ENCODE results near the gene SLC37A3.

Gene SLC37A3

DNA sequence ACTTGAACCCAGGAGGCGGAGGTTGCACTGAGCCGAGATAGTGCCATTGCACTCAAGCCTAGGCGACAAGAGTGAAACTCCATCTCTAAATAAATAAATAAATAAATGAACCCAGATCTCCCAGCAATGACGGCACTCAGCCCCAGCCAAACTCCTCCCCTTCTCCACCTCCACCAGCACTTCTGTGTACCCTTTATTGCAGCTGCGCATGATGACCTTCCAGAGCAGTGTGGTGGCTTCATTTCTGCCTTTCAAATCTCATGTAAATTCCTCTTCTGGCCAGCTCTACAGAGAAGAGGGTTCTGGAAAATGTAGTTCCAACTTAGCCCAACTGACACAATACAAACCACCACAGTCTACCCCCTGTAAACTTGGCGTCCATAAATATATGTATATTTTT is 108.5 kb downstream of the SLC37A3 start:
- H2AFZ ChIP-seq (ENCODE audit: low read depth, low read length), result no peak overlapping the region
- no peak overlapping the region for H2BK120ac ChIP-seq (ENCODE audit: low read depth, low read length)
- H3K4me2 ChIP-seq (ENCODE audit: low read length, poor library complexity, severe bottlenecking), result no peak overlapping the region
- no peak overlapping the region for H3K18ac ChIP-seq (ENCODE audit: low read depth in 1 of 2, low read length in 2 of 2)
- no peak overlapping the region for H3K4me3 ChIP-seq (ENCODE audit: insufficient read depth in 1 of 2, low read depth in 1 of 2, low read length in 2 of 2)
- H2AK5ac ChIP-seq (ENCODE audit: low read length, severe bottlenecking), result no peak overlapping the region
- no peak overlapping the region for H3K9ac ChIP-seq (ENCODE audit: low read length)
- no peaks in the 10 kb centered on the region for H3K4me1 ChIP-seq (ENCODE audit: control insufficient read depth, insufficient read depth, low read depth, low read length)
- H4K8ac ChIP-seq (ENCODE audit: low read length), result no peak overlapping the region
- H3K27me3 ChIP-seq (ENCODE audit: control insufficient read depth in 1 of 2, insufficient read depth in 1 of 2, low read length in 2 of 2), result peaks cover 0 to 24% of the 10 kb centered on the region in 2 experiments
- WGBS, result 91% methylated on average over 5 of the region's 6 CpGs
- H2BK5ac ChIP-seq (ENCODE audit: low read depth, low read length, poor library complexity, severe bottlenecking), result no peak overlapping the region
- H3K27ac ChIP-seq (ENCODE audit: low read length, poor library complexity, severe bottlenecking), result no peak overlapping the region
- H3K9me3 ChIP-seq (ENCODE audit: control insufficient read depth, low read length), result no peaks in the 10 kb centered on the region
- no peak overlapping the region for H3K4ac ChIP-seq (ENCODE audit: low read depth in 1 of 2, low read length in 2 of 2)
- H3K79me1 ChIP-seq (replicated peaks; ENCODE audit: low read length, poor library complexity, severe bottlenecking), result no peaks in the 10 kb centered on the region
- H3K36me3 ChIP-seq (ENCODE audit: control insufficient read depth in 1 of 2, insufficient read depth in 2 of 2, low read depth in 1 of 2, low read length in 2 of 2), result peaks cover 0 to 3% of the 10 kb centered on the region in 2 experiments
- H2BK12ac ChIP-seq (ENCODE audit: low read length in 2 of 2), result no peak overlapping the region
- H2BK15ac ChIP-seq (ENCODE audit: low read depth, poor library complexity, severe bottlenecking), result no peak overlapping the region
- no peak for DNase-seq
- no peak overlapping the region for H3K14ac ChIP-seq (ENCODE audit: low read length in 2 of 2)
- no peak overlapping the region for H4K91ac ChIP-seq (ENCODE audit: low read length)
- H3K23ac ChIP-seq (ENCODE audit: low read length in 2 of 2), result no peak overlapping the region

DNA sequence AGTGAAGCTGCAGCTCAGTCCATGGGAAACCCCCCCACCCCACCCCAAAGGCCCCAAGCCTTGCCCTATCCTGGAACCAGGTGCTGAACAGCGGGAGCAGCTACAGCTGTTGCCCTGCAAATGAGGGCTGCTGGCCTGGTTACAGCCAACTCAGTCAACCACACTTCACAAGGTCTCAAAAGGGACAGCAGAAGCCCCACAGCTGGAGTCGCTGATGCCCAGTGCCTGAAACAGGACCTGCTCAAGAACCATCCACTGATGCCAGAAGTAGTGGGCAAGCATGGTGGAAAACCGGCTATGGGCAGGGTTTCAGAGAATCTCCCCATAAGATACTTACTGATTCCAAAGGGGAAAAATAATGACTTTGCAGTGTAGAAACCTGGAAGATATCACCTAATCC is 110.3 kb downstream of the SLC37A3 start:
- Histone ChIP-seq H4K91ac (ENCODE audit: low read length) (no peak overlapping the region), H2BK5ac (ENCODE audit: low read depth, low read length, poor library complexity, severe bottlenecking) (no peak overlapping the region), H3K27me3 (ENCODE audit: control insufficient read depth in 1 of 2, insufficient read depth in 1 of 2, low read length in 2 of 2) (peaks cover 0 to 32% of the 10 kb centered on the region in 2 experiments), H2BK12ac (ENCODE audit: low read length in 2 of 2) (no peak overlapping the region), H3K9ac (ENCODE audit: low read length) (no peak overlapping the region), H3K27ac (ENCODE audit: low read length, poor library complexity, severe bottlenecking) (no peak overlapping the region), H2AFZ (ENCODE audit: low read depth, low read length) (no peak overlapping the region), H3K79me1 (replicated peaks; ENCODE audit: low read length, poor library complexity, severe bottlenecking) (no peaks in the 10 kb centered on the region), H3K14ac (ENCODE audit: low read length in 2 of 2) (no peak overlapping the region), H3K4me2 (ENCODE audit: low read length, poor library complexity, severe bottlenecking) (no peak overlapping the region), H3K9me3 (ENCODE audit: control insufficient read depth, low read length) (peaks cover 6% of the 10 kb centered on the region), H3K4me1 (ENCODE audit: control insufficient read depth, insufficient read depth, low read depth, low read length) (peaks cover 7% of the 10 kb centered on the region), H3K4ac (ENCODE audit: low read depth in 1 of 2, low read length in 2 of 2) (no peak overlapping the region), H3K36me3 (ENCODE audit: control insufficient read depth in 1 of 2, insufficient read depth in 2 of 2, low read depth in 1 of 2, low read length in 2 of 2) (peaks cover 0 to 3% of the 10 kb centered on the region in 2 experiments), H3K23ac (ENCODE audit: low read length in 2 of 2) (no peak overlapping the region), H4K8ac (ENCODE audit: low read length) (no peak overlapping the region), H2BK120ac (ENCODE audit: low read depth, low read length) (no peak overlapping the region), H2AK5ac (ENCODE audit: low read length, severe bottlenecking) (no peak overlapping the region), H3K18ac (ENCODE audit: low read depth in 1 of 2, low read length in 2 of 2) (no peak overlapping the region), H2BK15ac (ENCODE audit: low read depth, poor library complexity, severe bottlenecking) (no peak overlapping the region), H3K4me3 (ENCODE audit: insufficient read depth in 1 of 2, low read depth in 1 of 2, low read length in 2 of 2) (no peak overlapping the region)
- 91% methylated on average over 3 of the region's 3 CpGs for WGBS
- DNase-seq, result no peak

GRCh38 chr7:140285938-140286337 is 112.4 kb downstream of the SLC37A3 start:
- Histone ChIP-seq H3K4ac (ENCODE audit: low read depth in 1 of 2, low read length in 2 of 2) (no peak overlapping the region), H3K27me3 (ENCODE audit: control insufficient read depth in 1 of 2, insufficient read depth in 1 of 2, low read length in 2 of 2) (peaks cover 6 to 50% of the 10 kb centered on the region in 2 experiments), H3K36me3 (ENCODE audit: control insufficient read depth in 1 of 2, insufficient read depth in 2 of 2, low read depth in 1 of 2, low read length in 2 of 2) (no peaks in the 10 kb centered on the region), H3K9ac (ENCODE audit: low read length) (no peak overlapping the region), H3K9me3 (ENCODE audit: control insufficient read depth, low read length) (peaks cover 6% of the 10 kb centered on the region), H3K4me3 (ENCODE audit: insufficient read depth in 1 of 2, low read depth in 1 of 2, low read length in 2 of 2) (no peak overlapping the region), H2AFZ (ENCODE audit: low read depth, low read length) (no peak overlapping the region), H3K23ac (ENCODE audit: low read length in 2 of 2) (no peak overlapping the region), H4K8ac (ENCODE audit: low read length) (no peak overlapping the region), H3K27ac (ENCODE audit: low read length, poor library complexity, severe bottlenecking) (no peak overlapping the region), H3K79me1 (replicated peaks; ENCODE audit: low read length, poor library complexity, severe bottlenecking) (no peaks in the 10 kb centered on the region), H3K4me2 (ENCODE audit: low read length, poor library complexity, severe bottlenecking) (no peak overlapping the region), H4K91ac (ENCODE audit: low read length) (no peak overlapping the region), H2AK5ac (ENCODE audit: low read length, severe bottlenecking) (no peak overlapping the region), H2BK15ac (ENCODE audit: low read depth, poor library complexity, severe bottlenecking) (no peak overlapping the region), H3K14ac (ENCODE audit: low read length in 2 of 2) (no peak overlapping the region), H2BK120ac (ENCODE audit: low read depth, low read length) (no peak overlapping the region), H3K4me1 (ENCODE audit: control insufficient read depth, insufficient read depth, low read depth, low read length) (peaks cover 7% of the 10 kb centered on the region), H3K18ac (ENCODE audit: low read depth in 1 of 2, low read length in 2 of 2) (no peak overlapping the region), H2BK5ac (ENCODE audit: low read depth, low read length, poor library complexity, severe bottlenecking) (no peak overlapping the region), H2BK12ac (ENCODE audit: low read length in 2 of 2) (no peak overlapping the region)
- no peak for DNase-seq
- WGBS, result 81% methylated on average over 3 of the region's 6 CpGs

GRCh38 chr7:140284062-140284461 is 114.3 kb downstream of the SLC37A3 start:
- no peak for DNase-seq
- no peak overlapping the region for H3K14ac ChIP-seq (ENCODE audit: low read length in 2 of 2)
- H2BK15ac ChIP-seq (ENCODE audit: low read depth, poor library complexity, severe bottlenecking), result no peak overlapping the region
- no peak overlapping the region for H4K91ac ChIP-seq (ENCODE audit: low read length)
- H3K4me1 ChIP-seq (ENCODE audit: control insufficient read depth, insufficient read depth, low read depth, low read length), result peaks cover 7% of the 10 kb centered on the region
- H2BK12ac ChIP-seq (ENCODE audit: low read length in 2 of 2), result no peak overlapping the region
- no peaks in the 10 kb centered on the region for H3K79me1 ChIP-seq (replicated peaks; ENCODE audit: low read length, poor library complexity, severe bottlenecking)
- no peak overlapping the region for H4K8ac ChIP-seq (ENCODE audit: low read length)
- 93% methylated on average over 1 of the region's 1 CpG for WGBS
- no peak overlapping the region for H2AK5ac ChIP-seq (ENCODE audit: low read length, severe bottlenecking)
- no peak overlapping the region for H3K4me2 ChIP-seq (ENCODE audit: low read length, poor library complexity, severe bottlenecking)
- peaks cover 15 to 68% of the 10 kb centered on the region in 2 experiments for H3K27me3 ChIP-seq (ENCODE audit: control insufficient read depth in 1 of 2, insufficient read depth in 1 of 2, low read length in 2 of 2)
- no peak overlapping the region for H2AFZ ChIP-seq (ENCODE audit: low read depth, low read length)
- peaks cover 6% of the 10 kb centered on the region for H3K9me3 ChIP-seq (ENCODE audit: control insufficient read depth, low read length)
- peak overlapping the region; percentile 18 for H3K27ac ChIP-seq (ENCODE audit: low read length, poor library complexity, severe bottlenecking)
- no peak overlapping the region for H3K4ac ChIP-seq (ENCODE audit: low read depth in 1 of 2, low read length in 2 of 2)
- H3K18ac ChIP-seq (ENCODE audit: low read depth in 1 of 2, low read length in 2 of 2), result no peak overlapping the region
- no peaks in the 10 kb centered on the region for H3K36me3 ChIP-seq (ENCODE audit: control insufficient read depth in 1 of 2, insufficient read depth in 2 of 2, low read depth in 1 of 2, low read length in 2 of 2)
- no peak overlapping the region for H3K4me3 ChIP-seq (ENCODE audit: insufficient read depth in 1 of 2, low read depth in 1 of 2, low read length in 2 of 2)
- H2BK120ac ChIP-seq (ENCODE audit: low read depth, low read length), result no peak overlapping the region
- H2BK5ac ChIP-seq (ENCODE audit: low read depth, low read length, poor library complexity, severe bottlenecking), result no peak overlapping the region
- no peak overlapping the region for H3K23ac ChIP-seq (ENCODE audit: low read length in 2 of 2)
- H3K9ac ChIP-seq (ENCODE audit: low read length), result no peak overlapping the region

Data from mesenchymal stem cell (in vitro differentiated cells and primary cell).